GM10248 (cell line): ENCODE data around the gene CIAO3.

ENCODE experiments used
- CTCF ChIA-PET: fragments of 300-600 bp; sonication (Branson Sonifier 250); formaldehyde crosslinking; extraction: SDS; loops from one replicate; lab custom pipeline; 2021; ENCODE audit warnings: antibody characterized with exemption; lab: Yijun Ruan, JAX
- POLR2A ChIA-PET: fragments of 350-650 bp; sonication (Branson Sonifier 250); formaldehyde crosslinking; extraction: SDS; loops from one replicate; lab custom pipeline; 2020; ENCODE audit warnings: antibody characterized with exemption; lab: Yijun Ruan, JAX
- DNase-seq: peaks from one replicate; pipeline ENCODE4 v3.0.0; 2012; ENCODE audit errors: extremely low spot score
- TF ChIP-seq, protein P1 (sequence below): IDR thresholded peaks from 2 replicates; pipeline ENCODE4 v1.5.1; 2012; ENCODE audit warnings: mild to moderate bottlenecking, low read depth; ENCODE audit errors: extremely low read depth, missing control alignments, control extremely low read depth

Gene CIAO3

DNA sequence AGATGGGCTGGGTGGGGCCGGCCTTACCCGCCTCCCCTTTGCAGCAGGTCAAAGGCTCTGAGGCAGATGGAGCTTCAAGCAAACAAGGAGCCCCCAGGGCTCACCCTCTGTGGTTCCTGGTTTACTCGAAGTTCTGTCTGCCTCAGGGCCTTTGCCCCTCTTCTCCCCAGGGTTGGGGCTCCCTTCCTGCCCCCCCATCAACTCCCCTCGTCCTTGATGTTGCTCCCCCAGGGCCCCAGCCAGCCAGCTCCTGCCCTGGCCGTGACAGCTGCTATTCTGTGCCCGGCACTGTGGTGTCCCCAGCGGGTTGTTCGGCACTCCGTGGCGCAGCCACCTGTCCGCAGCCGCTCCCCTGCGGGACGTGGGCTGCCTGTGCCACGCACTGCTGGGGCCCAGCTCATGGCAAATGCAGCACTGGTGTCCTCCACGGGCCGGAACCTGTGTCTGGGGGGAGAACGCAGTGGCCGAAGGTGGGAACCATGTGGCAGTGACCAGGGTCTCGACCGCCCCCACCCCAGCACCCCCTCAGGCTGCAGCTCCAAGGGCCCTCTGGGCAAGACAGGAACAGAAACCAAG, 30.2 kb downstream of the CIAO3 start:
- CTCF ChIA-PET: interaction anchor here (1.9 to 8.3 kb wide), 4 partner anchors 13 to 347 kb away, joined by 6 to 169 read pairs (median 34); partner anchors contain the start of genes ANTKMT, CCDC78, CHTF18 and HAGHL
- TF ChIP-seq, protein P1, sequence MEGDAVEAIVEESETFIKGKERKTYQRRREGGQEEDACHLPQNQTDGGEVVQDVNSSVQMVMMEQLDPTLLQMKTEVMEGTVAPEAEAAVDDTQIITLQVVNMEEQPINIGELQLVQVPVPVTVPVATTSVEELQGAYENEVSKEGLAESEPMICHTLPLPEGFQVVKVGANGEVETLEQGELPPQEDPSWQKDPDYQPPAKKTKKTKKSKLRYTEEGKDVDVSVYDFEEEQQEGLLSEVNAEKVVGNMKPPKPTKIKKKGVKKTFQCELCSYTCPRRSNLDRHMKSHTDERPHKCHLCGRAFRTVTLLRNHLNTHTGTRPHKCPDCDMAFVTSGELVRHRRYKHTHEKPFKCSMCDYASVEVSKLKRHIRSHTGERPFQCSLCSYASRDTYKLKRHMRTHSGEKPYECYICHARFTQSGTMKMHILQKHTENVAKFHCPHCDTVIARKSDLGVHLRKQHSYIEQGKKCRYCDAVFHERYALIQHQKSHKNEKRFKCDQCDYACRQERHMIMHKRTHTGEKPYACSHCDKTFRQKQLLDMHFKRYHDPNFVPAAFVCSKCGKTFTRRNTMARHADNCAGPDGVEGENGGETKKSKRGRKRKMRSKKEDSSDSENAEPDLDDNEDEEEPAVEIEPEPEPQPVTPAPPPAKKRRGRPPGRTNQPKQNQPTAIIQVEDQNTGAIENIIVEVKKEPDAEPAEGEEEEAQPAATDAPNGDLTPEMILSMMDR: no peak
- POLR2A ChIA-PET: interaction anchor here (0.5 kb wide), 1 partner anchor 375 kb away, joined by 3 read pairs; no protein-coding TSS in a partner anchor

DNA sequence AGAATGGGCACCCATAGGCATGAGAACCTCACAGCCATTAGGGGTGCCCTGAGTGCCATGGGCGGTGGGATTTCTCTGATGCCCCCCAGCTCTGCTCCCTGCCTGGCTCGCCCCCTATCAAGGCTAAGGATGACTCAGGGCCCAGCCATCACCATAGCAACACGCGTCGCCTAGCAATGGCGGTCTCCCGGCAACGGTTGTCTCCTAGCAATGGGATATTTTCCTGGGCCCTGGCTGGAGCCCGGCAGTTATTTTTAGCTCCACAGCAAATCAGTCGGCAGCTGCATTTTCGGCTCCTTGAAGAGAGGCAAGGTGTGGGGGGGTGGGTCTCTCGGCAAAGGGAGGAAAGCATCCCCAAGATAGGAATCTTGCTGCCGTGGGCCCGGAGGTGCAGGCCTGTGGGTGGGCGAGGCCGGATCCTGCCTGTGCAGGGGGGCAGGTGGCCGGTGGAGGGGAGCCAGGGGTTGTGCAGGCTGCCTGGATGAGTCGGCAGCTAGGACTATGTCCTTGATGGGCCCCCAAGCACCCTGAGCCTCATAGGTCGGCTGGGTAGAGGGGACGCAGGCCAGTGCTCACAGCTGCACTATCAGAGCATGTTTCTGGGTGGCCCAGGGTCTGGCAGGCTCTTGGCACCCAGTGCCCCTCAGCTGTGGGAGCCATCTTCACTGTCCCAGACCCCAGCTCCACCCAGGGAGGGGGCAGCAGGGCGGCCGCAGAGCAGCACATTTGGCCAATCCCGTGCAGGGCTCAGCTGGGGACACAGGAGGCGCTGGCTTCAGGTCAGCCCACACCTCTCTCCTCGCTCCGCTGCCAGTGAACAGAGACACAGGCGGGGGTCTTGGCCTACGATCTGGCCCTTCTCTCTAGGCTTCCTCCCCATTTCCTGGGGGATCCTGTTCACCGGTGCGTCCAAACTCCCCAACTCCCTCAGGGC, 31.0 kb downstream of the CIAO3 start:
- no peak for DNase-seq
- ChIA-PET POLR2A (no interaction called here), CTCF (interaction anchor here (1.9 to 8.3 kb wide), 3 partner anchors 14 to 348 kb away, joined by 6 to 169 read pairs (median 59); partner anchors contain the start of genes ANTKMT, CCDC78, CHTF18 and HAGHL)
- TF ChIP-seq, protein P1: no peak

More for the DNA sequence above, 30.2 kb downstream of the CIAO3 start:
- DNase-seq: no peak

DNA sequence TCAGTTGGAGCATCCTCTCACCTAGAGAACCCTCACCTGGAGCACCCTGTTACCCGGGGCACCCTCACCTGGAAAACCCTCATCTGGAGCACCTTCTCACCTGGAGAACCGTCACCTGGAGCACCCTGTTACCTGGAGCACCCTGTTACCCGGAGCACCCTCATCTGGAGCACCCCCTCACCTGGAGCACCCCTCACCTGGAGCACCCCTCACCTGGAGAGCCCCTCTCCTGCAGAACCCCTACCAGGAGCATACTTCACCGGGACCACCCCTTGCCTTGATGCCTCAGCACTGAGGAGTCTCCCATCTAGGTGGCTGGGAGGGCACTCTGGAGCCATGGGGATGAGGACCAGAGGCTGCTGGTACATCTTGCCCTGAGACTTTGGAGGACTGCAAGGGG, 31.8 kb downstream of the CIAO3 start:
- DNase-seq: no peak
- POLR2A ChIA-PET: no interaction called here
- TF ChIP-seq, protein P1: no peak
- CTCF ChIA-PET: interaction anchor here (1.6 to 8.3 kb wide), 2 partner anchors 12 to 75 kb away, joined by 8 to 169 read pairs; partner anchors contain the start of genes ANTKMT, CHTF18 and RPUSD1

DNA sequence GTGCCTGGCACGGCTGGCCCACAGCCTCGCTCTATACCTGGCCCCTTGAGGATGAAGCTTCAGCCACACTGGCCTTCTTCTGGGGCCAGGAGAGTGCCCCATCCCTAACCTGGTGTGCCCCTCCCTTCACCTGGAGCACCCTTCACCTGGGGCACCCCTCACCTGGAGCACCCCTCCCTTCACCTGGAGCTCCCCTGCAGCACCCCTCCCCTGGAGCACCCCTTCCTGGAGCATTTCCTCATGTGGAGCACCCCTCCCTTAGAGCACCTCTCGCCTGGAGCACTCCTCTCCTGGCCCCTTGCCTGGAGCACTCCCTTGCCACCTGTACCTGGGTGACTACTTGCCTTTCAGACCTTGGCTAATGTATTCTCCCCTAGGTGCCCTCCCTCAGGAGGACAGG, 32.8 kb downstream of the CIAO3 start:
- CTCF ChIA-PET: interaction anchor here (1.2 to 1.6 kb wide), 4 partner anchors 12 to 395 kb away, joined by 5 to 9 read pairs (median 6); partner anchors contain the start of gene ANTKMT
- TF ChIP-seq, protein P1: no peak
- POLR2A ChIA-PET: no interaction called here

DNA sequence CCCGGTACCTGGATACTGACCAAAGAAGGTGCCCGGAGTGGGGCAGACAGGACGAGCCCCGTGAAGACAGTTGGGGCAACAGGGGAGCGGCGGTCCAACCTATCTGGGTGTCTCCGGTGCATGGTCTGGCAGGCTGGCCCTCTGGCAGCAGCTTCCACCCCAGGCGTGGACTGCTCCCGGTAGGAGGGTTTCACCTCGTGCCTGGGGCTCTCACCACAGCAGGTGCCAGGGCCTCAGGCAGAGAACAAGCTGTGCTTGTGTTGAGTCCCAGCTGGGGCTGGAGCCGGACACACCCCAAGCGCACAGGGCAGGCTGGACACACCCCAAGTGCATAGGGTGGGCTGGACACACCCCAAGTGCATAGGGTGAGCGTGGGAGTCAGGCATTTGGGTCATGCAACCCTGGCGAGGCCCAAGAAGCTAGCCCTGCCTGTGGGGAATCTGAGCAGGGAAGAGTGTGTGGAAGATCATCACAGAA, 33.7 kb downstream of the CIAO3 start:
- ChIA-PET CTCF (interaction anchor here (1.2 to 1.6 kb wide), 6 partner anchors 9 to 396 kb away, joined by 3 to 9 read pairs (median 5); partner anchors contain the start of gene ANTKMT), POLR2A (no interaction called here)
- TF ChIP-seq, protein P1: no peak
- DNase-seq: no peak

More for the DNA sequence above, 32.8 kb downstream of the CIAO3 start:
- DNase-seq: no peak
